ENCODE measurements around the gene QDPR. TPM values are rescaled to one million over a fixed set of nuclear protein-coding genes. Genes with fewer than 3 reads are reported as not detected.

The QDPR gene
- total and polyA plus RNA-seq, 9 donors: 16.7 to 116 (median 86.5) TPM

- DNase-seq: no peak
- Histone ChIP-seq H3K36me3 (ENCODE audit: control insufficient read depth, insufficient read depth, low read length) (no peaks in the 10 kb centered on the region), H3K4me1 (ENCODE audit: control insufficient read depth, insufficient read depth, low read length) (peaks cover 3% of the 10 kb centered on the region), H3K9me3 (replicated peaks; ENCODE audit: control insufficient read depth, low read depth, low read length) (no peaks in the 10 kb centered on the region), H3K27ac (ENCODE audit: low read length) (no peak overlapping the region), H3K27me3 (ENCODE audit: control insufficient read depth, insufficient read depth, low read length) (no peaks in the 10 kb centered on the region), H3K4me3 (ENCODE audit: low read length) (no peak overlapping the region)
- WGBS (ENCODE audit: insufficient coverage): 80% methylated on average over 5 of the region's 8 CpGs
These were observed 19.8 kb upstream of the QDPR start for GRCh38 chr4:17531538-17532285.

GRCh38 chr4:17528551-17529165, 16.8 kb upstream of the QDPR start:
- peak; percentile 49 for DNase-seq
- peaks cover under 1% of the 10 kb centered on the region for H3K27me3 ChIP-seq (ENCODE audit: control insufficient read depth, insufficient read depth, low read length)
- WGBS (ENCODE audit: insufficient coverage): 80% methylated on average over 6 of the region's 10 CpGs
- H3K4me1 ChIP-seq (ENCODE audit: control insufficient read depth, insufficient read depth, low read length): peaks cover 3% of the 10 kb centered on the region
- no peaks in the 10 kb centered on the region for H3K9me3 ChIP-seq (replicated peaks; ENCODE audit: control insufficient read depth, low read depth, low read length)
- H3K36me3 ChIP-seq (ENCODE audit: control insufficient read depth, insufficient read depth, low read length): no peaks in the 10 kb centered on the region
- no peak overlapping the region for H3K4me3 ChIP-seq (ENCODE audit: low read length)
- no peak overlapping the region for H3K27ac ChIP-seq (ENCODE audit: low read length)

GRCh38 chr4:17526695-17527477, 15.0 kb upstream of the QDPR start:
- Histone ChIP-seq H3K4me1 (ENCODE audit: control insufficient read depth, insufficient read depth, low read length) (peaks cover 3% of the 10 kb centered on the region), H3K36me3 (ENCODE audit: control insufficient read depth, insufficient read depth, low read length) (no peaks in the 10 kb centered on the region), H3K4me3 (ENCODE audit: low read length) (no peak overlapping the region), H3K9me3 (replicated peaks; ENCODE audit: control insufficient read depth, low read depth, low read length) (no peaks in the 10 kb centered on the region), H3K27ac (ENCODE audit: low read length) (no peak overlapping the region), H3K27me3 (ENCODE audit: control insufficient read depth, insufficient read depth, low read length) (peaks cover 2% of the 10 kb centered on the region)
- DNase-seq: no peak
- 83% methylated on average over 17 of the region's 27 CpGs for WGBS (ENCODE audit: insufficient coverage)

- Histone ChIP-seq H3K4me3 (ENCODE audit: low read length) (no peak overlapping the region), H3K27me3 (ENCODE audit: control insufficient read depth, insufficient read depth, low read length) (peaks cover 2% of the 10 kb centered on the region), H3K4me1 (ENCODE audit: control insufficient read depth, insufficient read depth, low read length) (peaks cover 3% of the 10 kb centered on the region), H3K9me3 (replicated peaks; ENCODE audit: control insufficient read depth, low read depth, low read length) (no peaks in the 10 kb centered on the region), H3K27ac (ENCODE audit: low read length) (no peak overlapping the region), H3K36me3 (ENCODE audit: control insufficient read depth, insufficient read depth, low read length) (no peaks in the 10 kb centered on the region)
- 29% methylated on average over 1 of the region's 2 CpGs for WGBS (ENCODE audit: insufficient coverage)
- no peak for DNase-seq
These were observed 11.8 kb upstream of the QDPR start for GRCh38 chr4:17523662-17524061.

- no CpG with 5 or more reads among the region's 5 CpGs for WGBS (ENCODE audit: insufficient coverage)
- no peak overlapping the region for H3K27ac ChIP-seq (ENCODE audit: low read length)
These were observed 9.7 kb upstream of the QDPR start for GRCh38 chr4:17521595-17521994.

GRCh38 chr4:17517664-17518063, 5.8 kb upstream of the QDPR start:
- H3K36me3 ChIP-seq (ENCODE audit: control insufficient read depth, insufficient read depth, low read length): no peaks in the 10 kb centered on the region
- no peaks in the 10 kb centered on the region for H3K4me1 ChIP-seq (ENCODE audit: control insufficient read depth, insufficient read depth, low read length)
- peaks cover 2% of the 10 kb centered on the region for H3K27me3 ChIP-seq (ENCODE audit: control insufficient read depth, insufficient read depth, low read length)
- H3K9me3 ChIP-seq (replicated peaks; ENCODE audit: control insufficient read depth, low read depth, low read length): no peaks in the 10 kb centered on the region
- H3K4me3 ChIP-seq (ENCODE audit: low read length): no peak overlapping the region
- H3K27ac ChIP-seq (ENCODE audit: low read length): no peak overlapping the region
- DNase-seq: no peak
- 4% methylated on average over 3 of the region's 5 CpGs for WGBS (ENCODE audit: insufficient coverage)

More at GRCh38 chr4:17521595-17521994, 9.7 kb upstream of the QDPR start:
- no peak for DNase-seq
- Histone ChIP-seq H3K4me1 (ENCODE audit: control insufficient read depth, insufficient read depth, low read length) (no peaks in the 10 kb centered on the region), H3K4me3 (ENCODE audit: low read length) (no peak overlapping the region), H3K9me3 (replicated peaks; ENCODE audit: control insufficient read depth, low read depth, low read length) (no peaks in the 10 kb centered on the region), H3K36me3 (ENCODE audit: control insufficient read depth, insufficient read depth, low read length) (no peaks in the 10 kb centered on the region), H3K27me3 (ENCODE audit: control insufficient read depth, insufficient read depth, low read length) (peaks cover 4% of the 10 kb centered on the region)

DNA sequence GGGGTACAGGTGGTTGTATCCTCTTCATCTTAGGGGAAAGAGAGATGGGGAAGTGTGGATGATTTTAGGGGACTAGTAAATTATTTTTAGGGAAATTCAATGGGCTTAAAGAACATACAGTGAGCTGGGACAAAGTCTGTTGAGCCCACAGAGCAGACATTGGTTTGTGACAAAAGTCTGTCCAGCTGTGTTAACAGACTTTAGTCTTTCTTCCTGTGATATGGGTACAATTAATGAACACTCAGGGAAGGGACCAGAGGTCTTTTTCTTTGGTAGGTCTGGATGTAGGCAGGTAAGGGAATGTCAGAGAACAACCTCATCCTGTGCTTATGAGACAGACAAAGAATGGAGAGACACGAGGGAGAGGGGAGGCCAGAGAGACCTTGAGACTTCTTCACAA, 5.1 kb upstream of the QDPR start:
- H3K9me3 ChIP-seq (replicated peaks; ENCODE audit: control insufficient read depth, low read depth, low read length): no peaks in the 10 kb centered on the region
- no peak overlapping the region for H3K4me3 ChIP-seq (ENCODE audit: low read length)
- peaks cover 2% of the 10 kb centered on the region for H3K27me3 ChIP-seq (ENCODE audit: control insufficient read depth, insufficient read depth, low read length)
- 17% methylated on average over 1 of the region's 1 CpG for WGBS (ENCODE audit: insufficient coverage)
- no peak overlapping the region for H3K27ac ChIP-seq (ENCODE audit: low read length)
- H3K4me1 ChIP-seq (ENCODE audit: control insufficient read depth, insufficient read depth, low read length): peaks cover 6% of the 10 kb centered on the region
- DNase-seq: no peak
- no peaks in the 10 kb centered on the region for H3K36me3 ChIP-seq (ENCODE audit: control insufficient read depth, insufficient read depth, low read length)

GRCh38 chr4:17515445-17516407, 3.8 kb upstream of the QDPR start:
- Histone ChIP-seq H3K4me3 (ENCODE audit: low read length) (no peak overlapping the region), H3K4me1 (ENCODE audit: control insufficient read depth, insufficient read depth, low read length) (peaks cover 12% of the 10 kb centered on the region), H3K27ac (ENCODE audit: low read length) (no peak overlapping the region), H3K9me3 (replicated peaks; ENCODE audit: control insufficient read depth, low read depth, low read length) (no peaks in the 10 kb centered on the region), H3K27me3 (ENCODE audit: control insufficient read depth, insufficient read depth, low read length) (peaks cover 2% of the 10 kb centered on the region), H3K36me3 (ENCODE audit: control insufficient read depth, insufficient read depth, low read length) (no peaks in the 10 kb centered on the region)
- DNase-seq: no peak
- WGBS (ENCODE audit: insufficient coverage): 87% methylated on average over 7 of the region's 14 CpGs

DNA sequence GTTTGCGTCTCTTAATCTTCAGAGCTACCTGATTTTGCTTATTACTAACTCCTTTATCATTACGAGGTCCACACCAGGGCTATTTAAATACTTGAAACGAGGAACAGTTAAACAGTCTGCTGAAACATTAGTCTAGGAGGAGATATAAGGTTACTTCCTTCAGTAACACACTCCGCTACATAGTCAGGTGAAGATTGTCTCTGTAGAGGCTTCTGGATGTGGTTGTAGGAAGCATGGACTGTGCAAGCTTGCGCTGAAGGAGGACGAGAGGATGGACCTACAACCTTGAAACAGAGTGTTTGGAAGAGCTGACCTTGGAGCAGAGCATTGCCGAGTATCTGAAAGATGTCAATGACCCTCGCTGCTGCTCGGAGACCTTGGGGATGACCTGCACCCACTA, 3.0 kb upstream of the QDPR start, which contains the start of gene CLRN2:
Gene CLRN2, plus strand, starts transcription at position 301 of the 400 bp plus-strand sequence. CDS start 102 bp downstream, outside the sequence.
- Histone ChIP-seq H3K9me3 (replicated peaks; ENCODE audit: control insufficient read depth, low read depth, low read length) (no peaks in the 10 kb centered on the region), H3K27ac (ENCODE audit: low read length) (no peak within 1 kb of the TSS), H3K36me3 (ENCODE audit: control insufficient read depth, insufficient read depth, low read length) (no peaks in the 10 kb centered on the region), H3K4me3 (ENCODE audit: low read length) (no peak within 1 kb of the TSS), H3K4me1 (ENCODE audit: control insufficient read depth, insufficient read depth, low read length) (peaks cover 16% of the 10 kb centered on the region), H3K27me3 (ENCODE audit: control insufficient read depth, insufficient read depth, low read length) (peaks cover 2% of the 10 kb centered on the region)
- WGBS (ENCODE audit: insufficient coverage): 76% methylated on average over 5 of the region's 9 CpGs
- no peak for DNase-seq

All from muscle of leg (tissue), 11 donors.